ENCODE results near the gene TSEN15.

GRCh38 chr1:184101141-184101540 is 49.6 kb downstream of the TSEN15 start:
- TF ChIP-seq CTCF (IDR thresholded peaks at IDR 0.05; ENCODE audit: low read depth, low read length, missing input control) = no peak
- no peak for TF ChIP-seq TAF1 (conservative IDR thresholded peaks at IDR 0.05)

All from liver (tissue), 3 donors.